Stimulated activated CD4-positive, alpha-beta T cell treated with anti-CD3 and anti-CD28 coated beads, Interleukin-4, amount 100 ng/mL, for 24 hours (primary cell): ENCODE data around the gene PPFIBP1.

Experiments used
- DNase-seq: peaks from one replicate; pipeline ENCODE4 v3.0.0-alpha.2; 2020

Gene PPFIBP1

DNA sequence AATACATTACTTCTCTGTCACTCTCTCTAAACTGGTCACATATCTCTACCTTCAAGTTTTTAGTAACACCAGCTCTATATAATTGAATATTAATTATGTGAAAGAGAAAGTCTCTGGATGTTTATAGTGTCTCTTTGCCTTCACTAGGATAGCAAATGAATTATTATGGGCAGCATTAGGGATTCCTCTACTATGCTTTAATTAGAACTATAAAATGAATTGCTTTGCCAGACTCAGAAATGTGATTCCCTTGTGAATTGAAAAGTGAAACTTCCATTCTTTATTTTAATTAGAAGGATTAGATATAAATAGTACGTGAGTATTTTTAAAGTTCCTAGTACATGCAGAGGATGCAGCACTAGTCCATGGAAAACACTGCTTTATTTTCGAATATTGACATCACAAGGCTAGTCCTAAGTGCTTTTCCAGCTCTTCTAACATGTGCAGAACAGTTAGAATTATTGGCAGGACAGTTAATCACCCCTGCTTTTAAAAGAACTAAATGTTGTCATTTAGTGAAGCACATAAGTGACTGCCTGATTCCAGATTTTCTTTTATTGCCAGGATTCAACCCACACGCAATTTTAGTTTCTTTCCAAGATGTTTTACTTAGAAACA lies 149.2 kb downstream of the PPFIBP1 start:
- DNase-seq, result no peak

DNA sequence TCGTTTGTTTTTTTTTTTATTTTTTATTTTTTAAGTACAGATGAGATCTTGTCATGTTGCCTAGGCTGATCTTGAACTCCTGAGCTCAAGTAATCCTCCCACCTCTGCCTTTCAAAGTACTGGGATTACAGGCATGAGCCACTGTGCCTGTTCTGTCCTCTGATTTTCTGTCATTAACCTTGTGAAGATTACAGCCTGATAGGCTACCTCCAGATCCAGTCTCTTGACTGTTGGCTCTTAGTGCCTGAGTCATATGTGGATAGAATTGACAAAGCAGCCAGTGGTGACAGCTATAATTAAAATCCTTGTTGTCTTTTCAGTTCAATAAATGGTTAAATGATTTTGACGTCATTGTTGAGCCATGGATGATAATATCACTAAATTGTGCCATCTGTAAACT lies 151.0 kb downstream of the PPFIBP1 start:
- DNase-seq, result no peak

- no peak for DNase-seq
Observed at GRCh38 chr12:27680619-27681018, 156.6 kb downstream of the PPFIBP1 start.

GRCh38 chr12:27682534-27682933 lies 158.5 kb downstream of the PPFIBP1 start:
- no peak for DNase-seq

DNA sequence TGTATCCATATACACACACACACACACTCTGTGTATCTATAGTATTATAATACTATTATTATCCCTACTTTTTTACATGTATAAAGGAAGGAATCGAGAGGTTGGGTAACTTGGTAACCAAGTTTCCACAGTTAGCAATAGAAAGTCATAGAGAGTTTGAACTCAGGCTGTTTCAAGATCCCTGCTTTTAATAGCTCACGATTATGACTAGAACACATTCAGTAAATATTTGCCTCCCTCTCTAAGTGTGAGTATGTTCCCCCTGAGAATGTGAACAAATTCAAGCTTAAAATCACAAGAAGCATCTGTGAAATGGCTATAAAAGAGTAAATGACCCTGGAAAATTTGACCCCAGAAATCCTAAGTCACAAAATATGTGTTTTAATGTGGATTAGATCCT lies 161.3 kb downstream of the PPFIBP1 start:
- no peak for DNase-seq

DNA sequence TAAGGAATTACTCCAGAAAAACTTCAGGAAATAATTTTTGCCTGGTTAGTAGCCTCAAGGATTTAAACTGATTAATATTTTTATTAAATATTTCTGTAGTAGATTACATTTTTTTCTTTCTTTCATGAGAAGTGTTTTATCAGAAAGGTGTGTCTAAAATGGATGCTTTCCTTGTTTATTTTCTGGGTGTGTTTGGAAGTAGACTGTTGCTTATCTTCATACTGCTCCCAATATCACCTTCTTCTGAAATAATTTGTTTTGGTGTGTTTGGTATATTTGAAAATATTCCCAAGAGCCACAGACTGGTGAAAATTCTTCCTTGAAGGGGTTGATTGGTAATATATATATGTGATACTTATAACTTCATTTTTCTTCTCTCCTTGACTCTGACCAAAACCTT lies 162.1 kb downstream of the PPFIBP1 start:
- DNase-seq, result no peak

GRCh38 chr12:27688671-27689070 lies 164.7 kb downstream of the PPFIBP1 start:
- no peak for DNase-seq

- DNase-seq, result no peak
Observed at GRCh38 chr12:27689558-27690180, 165.7 kb downstream of the PPFIBP1 start.

DNA sequence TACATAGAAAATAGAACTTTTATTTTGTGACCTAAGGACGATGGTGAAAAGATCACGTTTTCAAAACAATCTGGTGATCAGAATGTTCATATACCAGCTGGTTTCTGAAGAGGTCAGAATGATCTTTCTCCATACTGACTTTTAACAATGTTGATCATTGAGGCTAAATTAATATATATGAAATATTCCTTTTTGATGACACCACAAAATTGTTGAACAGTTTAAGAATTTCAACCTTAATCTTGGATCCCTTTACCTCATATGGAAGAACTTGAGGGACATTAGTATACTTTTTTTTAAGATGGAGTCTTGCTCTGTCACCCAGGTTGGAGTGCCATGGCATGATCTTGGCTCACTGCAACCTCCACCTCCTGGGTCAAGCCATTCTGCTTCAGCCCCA lies 169.4 kb downstream of the PPFIBP1 start:
- no peak for DNase-seq

DNA sequence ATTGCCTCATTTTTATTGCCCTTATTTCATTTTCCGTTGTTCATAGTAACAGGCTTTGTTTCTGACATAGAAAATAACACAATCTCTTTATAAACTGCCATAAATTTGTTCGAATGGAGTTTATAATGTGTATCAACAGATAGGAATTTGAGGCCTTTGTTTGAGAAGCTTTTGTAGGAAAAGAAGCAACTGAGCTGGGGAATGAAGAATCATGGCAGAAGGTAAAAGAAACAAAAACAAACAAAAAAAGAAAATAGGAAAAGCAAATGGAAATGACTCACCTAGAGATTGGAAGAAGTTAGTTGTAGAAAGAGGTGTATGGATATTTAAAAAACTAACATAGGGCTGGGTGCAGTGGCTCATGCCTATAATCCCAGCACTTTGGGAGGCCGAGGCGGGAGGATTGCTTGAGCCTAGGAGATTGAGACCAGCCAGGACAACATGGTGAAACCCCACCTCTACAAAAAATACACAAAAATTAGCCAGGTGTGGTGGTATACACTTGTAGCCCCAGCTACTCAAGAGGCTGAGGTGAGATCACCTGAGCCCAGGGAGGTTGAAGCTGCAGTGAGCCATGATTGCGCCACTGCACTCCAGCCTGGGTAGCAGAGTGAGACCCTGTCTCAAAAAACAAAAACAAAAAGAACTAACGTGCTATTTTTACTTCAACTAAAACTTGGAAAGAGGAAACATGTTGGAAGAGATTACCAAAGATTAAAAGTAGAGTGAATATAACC lies 171.7 kb downstream of the PPFIBP1 start:
- no peak for DNase-seq

DNA sequence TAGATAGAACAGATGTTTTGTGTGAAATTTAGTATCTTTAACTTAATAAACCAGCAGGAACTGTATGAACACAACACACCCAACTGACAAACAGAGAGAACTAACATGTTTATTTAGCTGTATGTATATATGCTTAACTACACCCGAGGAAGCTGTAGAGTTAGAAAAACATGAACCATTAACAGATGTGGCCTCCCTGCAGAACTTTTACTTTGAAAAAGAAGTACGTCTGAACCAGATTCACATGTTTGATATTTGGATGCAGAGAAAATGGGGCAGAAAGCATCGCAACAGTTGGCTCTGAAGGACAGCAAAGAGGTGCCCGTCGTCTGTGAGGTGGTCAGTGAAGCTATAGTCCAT lies 172.3 kb downstream of the PPFIBP1 start, which contains the start of gene REP15:
TSS of gene REP15 (plus strand) at position 155 of the 360 bp plus-strand sequence. CDS start at position 271, 116 bp downstream.
- no peak for DNase-seq

GRCh38 chr12:27696864-27697564 lies 173.0 kb downstream of the PPFIBP1 start:
- no peak for DNase-seq

- DNase-seq, result peak; percentile 76
Observed at GRCh38 chr12:27703720-27704452, 179.9 kb downstream of the PPFIBP1 start.

GRCh38 chr12:27705263-27705662 lies 181.3 kb downstream of the PPFIBP1 start:
- DNase-seq, result no peak

DNA sequence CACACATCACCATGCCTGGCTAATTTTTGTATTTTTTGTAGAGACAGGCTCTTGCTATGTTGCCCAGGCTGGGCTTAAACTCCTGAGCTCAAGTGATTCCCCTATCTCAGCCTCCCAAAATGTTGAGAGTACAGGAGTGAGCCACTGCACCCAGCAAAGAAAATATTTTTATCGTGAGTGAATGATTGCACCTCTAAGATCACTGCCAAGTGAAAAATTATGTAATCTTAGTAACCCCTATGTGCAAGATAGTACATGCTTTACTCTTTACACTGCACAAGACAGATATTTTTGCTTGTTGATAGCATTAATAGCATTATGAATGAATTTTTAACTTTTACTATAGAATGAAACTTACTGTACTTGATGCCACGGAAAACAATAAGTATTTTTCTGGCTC lies 183.2 kb downstream of the PPFIBP1 start:
- no peak for DNase-seq

DNA sequence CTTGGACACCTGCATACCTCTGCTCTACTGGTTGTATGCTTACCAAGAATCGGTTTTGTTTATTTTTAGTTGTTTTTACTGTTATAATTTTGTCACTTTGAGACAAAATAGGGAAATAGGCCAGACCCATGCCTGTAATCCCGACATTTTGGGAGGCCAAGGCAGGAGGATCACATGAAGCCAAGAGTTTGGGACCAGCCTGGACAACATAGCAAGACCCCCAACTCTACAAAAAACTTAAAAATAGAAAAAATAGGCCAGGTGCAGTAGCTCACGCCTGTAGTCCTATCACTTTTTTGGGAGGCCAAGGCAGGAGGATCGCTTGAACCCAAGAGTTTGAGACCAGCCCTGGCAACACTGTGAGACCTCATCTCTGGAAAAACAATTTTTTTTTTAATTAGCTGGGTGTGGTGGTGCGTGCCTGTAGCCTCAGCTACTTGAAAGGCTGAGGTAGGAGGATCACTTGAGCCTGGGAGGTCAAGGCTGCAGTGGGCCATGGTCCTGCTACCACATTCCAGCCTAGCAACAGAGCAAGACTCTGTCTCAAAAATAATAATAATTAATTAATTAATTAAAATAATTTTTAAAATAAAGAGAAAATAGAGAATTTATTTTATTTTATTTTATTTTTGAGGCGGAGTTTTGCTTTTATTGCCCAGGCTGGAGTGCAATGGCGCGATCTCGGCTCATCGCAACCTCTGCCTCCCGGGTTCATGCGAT lies 185.4 kb downstream of the PPFIBP1 start:
- no peak for DNase-seq

- no peak for DNase-seq
Observed at GRCh38 chr12:27709932-27710591, 186.1 kb downstream of the PPFIBP1 start.

DNA sequence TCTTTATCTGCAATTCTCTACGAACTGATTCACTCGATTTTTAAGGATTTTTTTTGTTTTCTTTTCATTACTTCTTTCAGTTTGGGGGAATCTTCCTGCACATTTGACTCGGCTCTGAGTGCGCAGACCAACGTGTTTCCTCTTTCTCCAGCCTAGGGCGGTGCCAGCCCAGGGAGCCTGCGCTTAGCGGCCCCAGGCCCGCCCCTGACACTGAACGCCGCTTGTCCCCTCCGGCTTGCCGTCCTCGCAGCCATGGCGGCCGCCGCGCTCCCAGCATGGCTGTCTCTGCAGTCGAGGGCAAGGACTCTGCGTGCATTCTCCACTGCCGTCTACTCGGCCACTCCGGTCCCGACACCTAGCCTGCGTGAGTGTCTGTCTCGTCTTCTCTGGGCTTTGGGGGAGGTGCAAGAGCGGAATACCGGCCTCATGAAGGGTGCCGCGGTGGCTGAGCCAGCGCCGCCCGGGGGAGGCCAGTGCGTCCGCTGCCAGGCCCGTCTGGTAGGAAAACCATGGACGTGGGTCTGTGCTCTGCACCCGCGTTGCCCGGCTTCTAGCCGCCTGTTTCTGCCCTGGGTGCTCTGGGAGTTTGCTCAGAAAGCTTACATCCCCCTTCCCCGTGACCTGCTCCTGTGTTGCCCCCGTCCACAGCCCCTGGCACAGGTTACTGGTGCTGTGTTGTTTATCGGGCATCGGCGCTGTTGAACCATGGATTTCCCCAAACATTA lies 186.7 kb downstream of the PPFIBP1 start, which contains the start of gene MRPS35:
TSS of gene MRPS35 (plus strand) at position 241 of the 725 bp plus-strand sequence. CDS start at position 253, 12 bp downstream.
- DNase-seq, result peak; percentile 92

DNA sequence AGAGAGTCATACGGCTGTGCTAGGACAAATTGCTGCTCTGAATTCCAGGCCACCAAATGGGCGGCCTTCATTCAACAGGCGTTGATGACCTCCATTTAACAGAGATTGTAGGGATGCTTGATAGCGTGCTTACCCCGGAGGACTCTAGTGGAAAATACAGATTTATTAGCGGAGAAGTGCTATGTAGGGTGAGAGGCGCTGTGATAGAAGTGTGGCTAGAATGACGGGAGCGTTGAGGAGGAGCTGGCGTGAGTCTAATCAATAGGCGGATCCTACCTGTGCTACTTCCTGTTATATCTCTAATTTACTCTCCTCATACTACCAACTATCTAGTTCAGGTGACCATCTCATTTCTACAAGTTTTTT lies 187.3 kb downstream of the PPFIBP1 start:
- DNase-seq, result peak; percentile 8

GRCh38 chr12:27711967-27712366 lies 188.0 kb downstream of the PPFIBP1 start:
- DNase-seq, result no peak

DNA sequence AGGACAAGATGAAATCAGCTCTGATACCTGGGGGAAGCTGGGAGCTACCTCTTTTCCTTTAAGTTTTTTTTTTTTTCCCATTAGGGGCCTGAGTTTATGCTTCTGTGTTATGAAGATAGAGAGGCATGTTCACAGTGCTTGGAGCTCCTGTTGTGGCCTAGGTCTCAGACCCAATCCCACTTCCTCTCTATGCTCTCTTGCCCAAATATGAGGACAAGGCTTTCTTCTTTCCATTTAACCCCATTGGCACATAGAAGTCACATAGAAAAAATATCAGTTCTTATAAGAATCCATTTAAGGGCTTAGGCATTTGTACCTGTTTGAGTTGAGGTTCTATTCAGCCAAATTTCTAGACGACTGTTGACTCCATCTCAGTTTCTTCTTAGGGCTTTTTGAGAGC lies 199.2 kb downstream of the PPFIBP1 start:
- DNase-seq, result no peak
